Activated CD8-positive, alpha-beta memory T cell treated with anti-CD3 and anti-CD28 coated beads for 1 hour (primary cell): ENCODE data around the gene ELAC2.

Experiments
- DNase-seq, 2 donors: peaks; one replicate each; pipeline ENCODE4 v3.0.0-alpha.2; 2020; ENCODE audit warnings: low read depth in 1 of 2; ENCODE audit errors: extremely low read depth in 1 of 2

The ELAC2 gene

GRCh38 chr17:12963505-12963904 is 54.3 kb downstream of the ELAC2 start:
- DNase-seq = no peak

GRCh38 chr17:12961655-12962054 is 56.2 kb downstream of the ELAC2 start:
- DNase-seq = no peak

- DNase-seq = no peak
Observed at GRCh38 chr17:12959441-12959840, 58.4 kb downstream of the ELAC2 start.

DNA sequence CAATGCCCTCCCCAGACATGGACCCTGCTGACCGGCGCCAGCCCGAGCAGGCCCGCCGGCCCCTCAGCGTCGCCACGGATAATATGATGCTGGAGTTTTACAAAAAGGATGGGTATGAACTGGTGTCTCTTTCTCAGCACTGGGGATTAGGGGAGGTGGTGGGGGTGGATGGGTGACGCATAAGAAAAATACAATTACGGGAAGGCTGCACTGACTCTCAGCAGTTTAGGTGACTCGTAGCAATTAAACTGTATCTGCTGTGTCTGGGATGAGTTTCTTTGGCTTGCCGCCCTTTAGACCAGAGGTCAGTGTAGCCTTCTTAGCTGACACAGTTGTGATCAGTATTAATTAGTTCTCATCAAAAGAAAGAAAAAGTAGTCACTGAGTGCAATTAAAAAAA is 59.0 kb downstream of the ELAC2 start:
- no peak for DNase-seq

DNA sequence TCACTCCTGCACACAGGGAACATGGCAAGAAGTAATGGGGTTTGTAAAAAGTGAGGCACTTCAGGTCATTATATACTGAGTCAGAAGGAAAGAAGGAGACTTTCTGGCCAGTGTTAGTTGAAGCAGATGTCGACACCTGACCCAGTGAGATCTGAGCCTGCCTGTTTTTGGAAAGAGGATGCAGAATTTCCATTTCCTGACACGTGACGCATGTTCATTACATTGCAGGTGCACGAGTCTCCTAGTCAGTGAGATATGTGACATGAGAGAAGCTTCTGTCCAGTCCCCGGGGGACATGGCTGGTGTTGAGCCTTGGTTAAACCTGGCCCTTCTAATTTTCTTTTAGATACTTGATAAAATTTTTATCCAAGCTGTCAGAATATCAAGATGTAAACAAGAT is 62.3 kb downstream of the ELAC2 start:
- no peak for DNase-seq

- no peak for DNase-seq
Observed at GRCh38 chr17:12953156-12953555, 64.7 kb downstream of the ELAC2 start.

- no peak for DNase-seq
Observed at GRCh38 chr17:12952012-12952411, 65.8 kb downstream of the ELAC2 start.

DNA sequence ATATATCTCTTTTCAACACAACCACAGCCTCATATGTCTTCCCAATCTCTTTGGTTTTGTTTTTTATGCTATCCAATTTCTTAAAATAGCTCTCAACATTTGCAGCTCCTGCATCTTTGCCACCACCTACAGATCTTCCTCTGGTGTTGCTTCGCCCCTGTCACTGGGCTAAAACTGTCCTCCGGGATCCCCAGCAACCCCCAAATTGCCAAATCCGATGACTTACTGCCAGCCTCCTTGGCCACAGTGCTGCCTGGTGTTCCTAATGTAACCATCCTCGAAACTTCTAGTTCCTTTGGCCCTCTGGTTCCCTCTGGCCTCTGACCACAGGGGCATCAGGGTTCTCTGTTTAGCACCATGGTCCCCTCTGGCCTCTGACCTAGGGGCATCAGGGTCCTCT is 70.8 kb downstream of the ELAC2 start:
- no peak for DNase-seq
